ENCODE results near the gene NDUFB10.
A peak's percentile ranks its signal among the peaks of the same experiment; 100 is the strongest.

NDUFB10 gene

GRCh38 chr16:1990351-1991134, 31.2 kb downstream of the NDUFB10 start:
- in situ Hi-C loops (cut with HindIII; ENCODE audit: low pct_unique_long_range_greater_than_20kb, low sequenced_read_pairs), result no loop called here
- no peak for TF ChIP-seq JUND (IDR thresholded peaks at IDR 0.05; ENCODE audit: low read depth)
- DNase-seq (ENCODE audit: low read depth in 1 of 2, low spot score in 1 of 2), result peak in 1 of 2 experiments; percentile 41

GRCh38 chr16:1991135-1991551, 31.8 kb downstream of the NDUFB10 start:
- in situ Hi-C loops (cut with HindIII; ENCODE audit: low pct_unique_long_range_greater_than_20kb, low sequenced_read_pairs), result no loop called here
- DNase-seq (ENCODE audit: low read depth in 1 of 2, low spot score in 1 of 2), result no peak
- no peak for TF ChIP-seq JUND (IDR thresholded peaks at IDR 0.05; ENCODE audit: low read depth)

GRCh38 chr16:1991588-1991947, 32.2 kb downstream of the NDUFB10 start:
- in situ Hi-C loops (cut with HindIII; ENCODE audit: low pct_unique_long_range_greater_than_20kb, low sequenced_read_pairs), result no loop called here
- DNase-seq (ENCODE audit: low read depth in 1 of 2, low spot score in 1 of 2), result no peak
- no peak for TF ChIP-seq JUND (IDR thresholded peaks at IDR 0.05; ENCODE audit: low read depth)

GRCh38 chr16:1991948-1992703, 32.8 kb downstream of the NDUFB10 start:
- peak; percentile 85 to 96 for DNase-seq (ENCODE audit: low read depth in 1 of 2, low spot score in 1 of 2)
- in situ Hi-C loops (cut with HindIII; ENCODE audit: low pct_unique_long_range_greater_than_20kb, low sequenced_read_pairs), result no loop called here
- TF ChIP-seq JUND (IDR thresholded peaks at IDR 0.05; ENCODE audit: low read depth), result no peak

- in situ Hi-C loops (cut with HindIII; ENCODE audit: low pct_unique_long_range_greater_than_20kb, low sequenced_read_pairs), result no loop called here
- no peak for TF ChIP-seq JUND (IDR thresholded peaks at IDR 0.05; ENCODE audit: low read depth)
These were observed 33.5 kb downstream of the NDUFB10 start for GRCh38 chr16:1992704-1993317.

GRCh38 chr16:1993731-1994131, 34.4 kb downstream of the NDUFB10 start:
- DNase-seq (ENCODE audit: low read depth in 1 of 2, low spot score in 1 of 2), result peak in 1 of 2 experiments; percentile 71
- TF ChIP-seq JUND (IDR thresholded peaks at IDR 0.05; ENCODE audit: low read depth), result no peak
- in situ Hi-C loops (cut with HindIII; ENCODE audit: low pct_unique_long_range_greater_than_20kb, low sequenced_read_pairs), result no loop called here

More at GRCh38 chr16:1992704-1993317, 33.5 kb downstream of the NDUFB10 start:
- DNase-seq (ENCODE audit: low read depth in 1 of 2, low spot score in 1 of 2), result no peak

GRCh38 chr16:1997494-1998359, 38.4 kb downstream of the NDUFB10 start:
- in situ Hi-C loops (cut with HindIII; ENCODE audit: low pct_unique_long_range_greater_than_20kb, low sequenced_read_pairs), result no loop called here
- TF ChIP-seq JUND (IDR thresholded peaks at IDR 0.05; ENCODE audit: low read depth), result no peak
- no peak for DNase-seq (ENCODE audit: low read depth in 1 of 2, low spot score in 1 of 2)

- no peak for TF ChIP-seq JUND (IDR thresholded peaks at IDR 0.05; ENCODE audit: low read depth)
- in situ Hi-C loops (cut with HindIII; ENCODE audit: low pct_unique_long_range_greater_than_20kb, low sequenced_read_pairs), result no loop called here
- no peak for DNase-seq (ENCODE audit: low read depth in 1 of 2, low spot score in 1 of 2)
These were observed 39.1 kb downstream of the NDUFB10 start for GRCh38 chr16:1998360-1998835.

GRCh38 chr16:1998852-1999801, 39.8 kb downstream of the NDUFB10 start:
- no peak for TF ChIP-seq JUND (IDR thresholded peaks at IDR 0.05; ENCODE audit: low read depth)
- in situ Hi-C loops (cut with HindIII; ENCODE audit: low pct_unique_long_range_greater_than_20kb, low sequenced_read_pairs), result no loop called here

GRCh38 chr16:1999866-2000514, 40.7 kb downstream of the NDUFB10 start:
- in situ Hi-C loops (cut with HindIII; ENCODE audit: low pct_unique_long_range_greater_than_20kb, low sequenced_read_pairs), result no loop called here
- TF ChIP-seq JUND (IDR thresholded peaks at IDR 0.05; ENCODE audit: low read depth), result no peak
- no peak for DNase-seq (ENCODE audit: low read depth in 1 of 2, low spot score in 1 of 2)

More at GRCh38 chr16:1998852-1999801, 39.8 kb downstream of the NDUFB10 start:
- DNase-seq (ENCODE audit: low read depth in 1 of 2, low spot score in 1 of 2), result no peak

- no peak for DNase-seq (ENCODE audit: low read depth in 1 of 2, low spot score in 1 of 2)
- in situ Hi-C loops (cut with HindIII; ENCODE audit: low pct_unique_long_range_greater_than_20kb, low sequenced_read_pairs), result no loop called here
- TF ChIP-seq JUND (IDR thresholded peaks at IDR 0.05; ENCODE audit: low read depth), result no peak
These were observed 41.7 kb downstream of the NDUFB10 start for GRCh38 chr16:2001035-2001434.

All from T47D (cell line).